Ascending aorta (tissue), 2 donors: ENCODE measurements around the gene CCR8. TPM values are rescaled to one million over a fixed set of nuclear protein-coding genes. Genes with fewer than 3 reads are reported as not detected.
"Not testable (repeated sequence)": the region's sequence is repeated elsewhere in the genome, so short reads cannot be mapped to it uniquely, and the experiment has no call there.

Experiments
- DNase-seq, 2 donors: peaks; one replicate each; pipeline ENCODE4 v3.0.0-alpha.2; 2019; ENCODE audit warnings: low spot score in 2 of 2
- H3K27ac ChIP-seq, 2 donors: fragments of 200-600 bp; sonication (generic); one replicate each; pipeline ENCODE4 v1.5.1; 2016 to 2017; ENCODE audit warnings: mild to moderate bottlenecking in 1 of 2
- H3K27me3 ChIP-seq: fragments of 200-600 bp; sonication (generic); one replicate; pipeline ENCODE4 v1.5.1; 2017
- H3K36me3 ChIP-seq, 2 donors: fragments of 200-600 bp; sonication (generic); one replicate each; pipeline ENCODE4 v1.5.1; 2016
- H3K4me1 ChIP-seq, 2 donors: fragments of 200-600 bp; sonication (generic); one replicate each; pipeline ENCODE4 v1.5.1; 2016 to 2017; ENCODE audit warnings: mild to moderate bottlenecking in 1 of 2
- H3K4me3 ChIP-seq, 2 donors: fragments of 200-600 bp; sonication (generic); one replicate each; pipeline ENCODE4 v1.5.1; 2016 to 2017; ENCODE audit warnings: mild to moderate bottlenecking in 1 of 2
- H3K9me3 ChIP-seq, 2 donors: fragments of 200-600 bp; sonication (generic); one replicate each; pipeline ENCODE4 v1.5.1; 2016
- intact Hi-C: fragments of 100-400 bp; cut with DNase I; formaldehyde crosslinking; loops from one replicate; pipeline ENCODE4 v1.15.1; 2023
- total RNA-seq: library from RNA; depleted of rRNA; stranded (reverse); fragments of >200 nt; gene quantifications from one replicate; pipeline ENCODE4 v1.1.0, GENCODE V29; 2016
- TF ChIP-seq, protein P1 (sequence below), 3 experiments: fragments of 200-600 bp in 2 of 3; fragments of 450-650 bp in 1 of 3; sonication (generic) in 2 of 3; IDR thresholded peaks; one replicate each; pipeline ENCODE4 v1.5.1; 2016 to 2019; ENCODE audit warnings: antibody characterized with exemption in 3 of 3, mild to moderate bottlenecking in 1 of 3, moderate library complexity in 1 of 3

The CCR8 gene
- total RNA-seq, 1 donor from 2014 or later: not detected

DNA sequence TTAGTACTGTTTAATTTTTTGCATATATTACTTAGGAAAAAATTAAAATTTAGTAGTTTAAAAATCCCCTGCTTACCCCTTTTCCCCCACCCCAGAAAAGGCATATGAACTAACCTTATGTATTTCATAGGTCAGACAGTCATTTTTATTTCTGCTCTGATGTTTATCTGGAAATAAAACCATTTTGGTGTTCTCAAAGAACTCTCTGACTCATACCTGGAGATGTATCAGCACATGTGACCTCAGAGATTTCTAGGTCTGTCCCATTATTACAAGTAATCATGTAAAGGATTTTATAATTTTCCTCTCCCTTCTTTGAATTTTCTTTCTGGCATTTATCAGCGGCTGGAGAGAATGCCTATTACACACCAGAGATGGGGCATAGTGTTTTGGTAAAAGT lies 14.1 kb upstream of the CCR8 start:
- intact Hi-C loops: no loop called here
- TF ChIP-seq, protein P1, sequence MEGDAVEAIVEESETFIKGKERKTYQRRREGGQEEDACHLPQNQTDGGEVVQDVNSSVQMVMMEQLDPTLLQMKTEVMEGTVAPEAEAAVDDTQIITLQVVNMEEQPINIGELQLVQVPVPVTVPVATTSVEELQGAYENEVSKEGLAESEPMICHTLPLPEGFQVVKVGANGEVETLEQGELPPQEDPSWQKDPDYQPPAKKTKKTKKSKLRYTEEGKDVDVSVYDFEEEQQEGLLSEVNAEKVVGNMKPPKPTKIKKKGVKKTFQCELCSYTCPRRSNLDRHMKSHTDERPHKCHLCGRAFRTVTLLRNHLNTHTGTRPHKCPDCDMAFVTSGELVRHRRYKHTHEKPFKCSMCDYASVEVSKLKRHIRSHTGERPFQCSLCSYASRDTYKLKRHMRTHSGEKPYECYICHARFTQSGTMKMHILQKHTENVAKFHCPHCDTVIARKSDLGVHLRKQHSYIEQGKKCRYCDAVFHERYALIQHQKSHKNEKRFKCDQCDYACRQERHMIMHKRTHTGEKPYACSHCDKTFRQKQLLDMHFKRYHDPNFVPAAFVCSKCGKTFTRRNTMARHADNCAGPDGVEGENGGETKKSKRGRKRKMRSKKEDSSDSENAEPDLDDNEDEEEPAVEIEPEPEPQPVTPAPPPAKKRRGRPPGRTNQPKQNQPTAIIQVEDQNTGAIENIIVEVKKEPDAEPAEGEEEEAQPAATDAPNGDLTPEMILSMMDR (IDR thresholded peaks at IDR 0.05): no peak
- no peaks in the 10 kb centered on the region for H3K27me3 ChIP-seq
- H3K27ac ChIP-seq: no peak overlapping the region
- no peak for DNase-seq
- H3K9me3 ChIP-seq: peaks cover 0 to 4% of the 10 kb centered on the region in 2 donors
- no peak overlapping the region for H3K4me3 ChIP-seq
- H3K36me3 ChIP-seq: no peaks in the 10 kb centered on the region
- no peaks in the 10 kb centered on the region for H3K4me1 ChIP-seq

DNA sequence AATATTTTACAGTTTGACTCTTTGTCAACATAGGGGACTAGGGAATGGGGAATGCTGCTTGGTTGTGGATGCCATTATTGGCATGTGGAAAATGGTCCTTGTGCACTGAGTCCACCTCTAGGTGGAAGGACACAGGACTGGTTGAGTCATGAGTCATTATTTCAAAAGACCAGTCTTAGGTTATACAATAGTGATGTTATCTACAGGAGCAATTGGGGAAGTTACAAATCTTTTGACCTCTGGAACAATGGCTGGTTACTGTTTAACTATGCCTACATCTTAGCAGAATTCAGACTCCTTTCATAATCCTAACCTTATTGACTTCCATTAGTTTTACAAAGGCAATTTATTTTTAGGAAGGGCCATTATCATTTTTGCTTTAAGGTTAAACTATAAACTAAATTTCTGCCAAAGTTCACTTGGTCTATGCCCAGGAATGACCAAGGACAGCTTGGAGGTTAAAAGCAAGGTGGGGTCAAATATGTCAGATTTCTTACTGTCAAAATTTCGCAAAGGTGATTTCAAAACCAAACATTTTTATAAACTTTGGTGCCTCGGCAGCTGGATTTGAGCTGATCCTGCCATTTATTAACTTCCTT lies 11.8 kb upstream of the CCR8 start:
- peaks cover 0 to 4% of the 10 kb centered on the region in 2 donors for H3K9me3 ChIP-seq
- no peak overlapping the region for H3K4me3 ChIP-seq
- no peak for DNase-seq
- intact Hi-C loops: no loop called here
- TF ChIP-seq, protein P1 (IDR thresholded peaks at IDR 0.05): no peak
- no peaks in the 10 kb centered on the region for H3K27me3 ChIP-seq
- H3K36me3 ChIP-seq: no peaks in the 10 kb centered on the region
- H3K27ac ChIP-seq: no peak overlapping the region
- H3K4me1 ChIP-seq: no peaks in the 10 kb centered on the region

DNA sequence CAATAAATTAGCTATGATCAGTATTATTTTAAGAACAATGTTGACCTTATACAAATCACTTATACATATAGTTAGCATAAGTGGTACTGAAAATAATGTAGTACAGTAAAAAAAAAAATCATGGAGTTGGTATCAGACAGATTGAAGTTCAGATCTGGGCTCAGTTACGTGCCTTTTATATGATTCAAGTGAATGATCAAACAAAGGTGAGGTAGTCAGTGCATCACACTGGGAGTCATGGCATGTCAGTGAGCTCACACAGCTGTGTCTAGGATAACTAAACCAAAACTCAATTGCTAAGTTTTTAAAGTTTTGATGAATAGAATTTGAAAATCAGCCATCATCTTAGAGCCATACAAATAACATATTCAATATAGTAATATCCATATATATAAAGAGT lies 11.2 kb upstream of the CCR8 start:
- no peak overlapping the region for H3K27ac ChIP-seq
- no peaks in the 10 kb centered on the region for H3K36me3 ChIP-seq
- intact Hi-C loops: no loop called here
- H3K4me1 ChIP-seq: no peaks in the 10 kb centered on the region
- no peak overlapping the region for H3K4me3 ChIP-seq
- no peak for DNase-seq
- TF ChIP-seq, protein P1 (IDR thresholded peaks at IDR 0.05): no peak
- no peaks in the 10 kb centered on the region for H3K27me3 ChIP-seq
- peaks cover 0 to 4% of the 10 kb centered on the region in 2 donors for H3K9me3 ChIP-seq

DNA sequence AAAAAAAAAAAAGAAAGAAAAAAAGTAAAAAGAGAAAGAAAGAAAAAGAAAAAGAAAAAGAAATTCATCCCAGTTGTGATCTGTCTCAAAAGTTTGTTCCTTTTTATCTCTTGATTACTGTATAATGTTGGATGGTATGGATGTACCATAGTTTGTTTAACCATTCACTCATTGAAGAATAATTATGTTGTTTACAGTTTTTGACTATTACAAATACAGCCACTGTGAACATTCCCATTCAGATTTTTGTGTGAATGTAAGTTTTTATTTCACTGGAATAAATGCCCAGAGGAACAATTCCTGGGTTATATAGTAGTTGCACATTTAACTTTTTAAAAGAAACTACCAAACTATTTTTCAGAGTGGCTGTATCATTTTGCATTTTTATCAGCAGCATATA lies 10.3 kb upstream of the CCR8 start:
- Histone ChIP-seq H3K9me3 (peaks cover 0 to 4% of the 10 kb centered on the region in 2 donors), H3K4me3 (no peak overlapping the region), H3K27me3 (no peaks in the 10 kb centered on the region), H3K36me3 (no peaks in the 10 kb centered on the region), H3K27ac (no peak overlapping the region), H3K4me1 (no peaks in the 10 kb centered on the region)
- intact Hi-C loops: no loop called here
- TF ChIP-seq, protein P1 (IDR thresholded peaks at IDR 0.05): no peak
- DNase-seq: no peak

DNA sequence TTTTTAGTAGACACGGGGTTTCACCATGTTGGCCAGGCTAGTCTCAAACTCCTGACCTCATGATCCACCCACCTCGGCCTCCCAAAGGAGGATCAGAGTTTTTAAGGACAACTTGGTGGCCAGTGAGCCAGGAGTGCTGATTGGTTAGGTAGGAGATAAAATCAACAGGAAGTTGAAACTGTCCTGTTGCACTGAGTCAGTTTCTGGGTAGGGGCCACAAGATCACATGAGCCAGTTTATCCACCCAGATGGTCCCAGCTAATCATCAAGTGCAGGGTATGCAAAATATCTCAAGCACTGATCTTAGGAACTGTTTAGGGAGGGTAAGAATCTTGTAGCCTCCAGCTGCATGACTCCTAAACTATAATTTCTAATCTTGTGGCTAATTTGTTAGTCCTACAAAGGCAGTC lies 7.9 kb upstream of the CCR8 start:
- DNase-seq, H3K9me3 ChIP-seq, H3K4me1 ChIP-seq, H3K36me3 ChIP-seq, intact Hi-C loops, H3K27ac ChIP-seq, H3K4me3 ChIP-seq, H3K27me3 ChIP-seq: not testable (repeated sequence)

DNA sequence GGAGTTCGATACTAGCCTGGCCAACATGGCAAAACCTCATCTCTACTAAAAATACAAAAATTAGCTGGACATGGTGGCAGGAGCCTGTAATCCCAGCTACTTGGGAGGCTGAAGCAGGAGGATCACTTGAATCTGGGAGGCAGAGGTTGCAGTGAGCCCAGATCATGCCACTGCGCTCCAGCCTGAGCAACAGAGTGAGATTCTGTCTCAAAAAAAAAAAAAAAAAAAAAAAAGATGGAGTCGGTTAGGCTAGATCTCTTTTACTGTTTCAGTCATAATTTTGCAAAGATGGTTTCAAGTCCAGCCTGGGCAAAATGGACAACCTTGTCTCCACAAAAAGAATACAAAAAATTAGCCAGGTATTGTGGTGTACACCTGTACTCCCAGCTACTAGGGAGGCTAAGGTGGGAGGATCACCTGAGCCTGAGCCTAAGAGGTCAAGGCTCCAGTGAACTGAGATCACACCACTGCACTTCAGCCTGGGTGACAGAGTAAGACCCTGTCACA lies 7.2 kb upstream of the CCR8 start:
- DNase-seq, H3K9me3 ChIP-seq, H3K4me1 ChIP-seq, intact Hi-C loops, H3K36me3 ChIP-seq, H3K27ac ChIP-seq, H3K27me3 ChIP-seq, H3K4me3 ChIP-seq: not testable (repeated sequence)

DNA sequence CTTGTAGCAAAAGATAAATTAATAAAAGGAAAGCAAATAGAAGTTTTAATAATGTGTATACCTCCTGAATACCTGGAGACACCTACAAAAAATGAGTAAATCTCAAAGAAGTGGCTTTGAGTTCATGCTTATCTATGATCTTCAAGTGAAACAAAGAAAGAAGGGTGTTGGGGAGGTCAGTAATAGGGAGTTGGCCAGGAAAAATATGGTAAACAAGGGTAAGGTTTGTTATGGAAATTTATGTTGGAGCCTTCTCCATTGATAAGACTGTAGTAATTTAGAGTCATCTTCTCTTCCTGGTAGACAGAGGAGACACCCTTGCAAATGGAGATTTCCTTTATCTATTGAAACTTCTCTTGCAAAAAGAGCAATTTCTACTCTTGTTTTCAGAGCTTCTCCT lies 6.6 kb upstream of the CCR8 start:
- no peaks in the 10 kb centered on the region for H3K36me3 ChIP-seq
- intact Hi-C loops: no loop called here
- no peak overlapping the region for H3K27ac ChIP-seq
- H3K27me3 ChIP-seq: no peaks in the 10 kb centered on the region
- H3K4me1 ChIP-seq: no peaks in the 10 kb centered on the region
- peaks cover 0 to 4% of the 10 kb centered on the region in 2 donors for H3K9me3 ChIP-seq
- TF ChIP-seq, protein P1 (IDR thresholded peaks at IDR 0.05): no peak
- DNase-seq: no peak
- no peak overlapping the region for H3K4me3 ChIP-seq
